Panc1 (cell line): ENCODE measurements around the gene PLEKHA7.

Experiments
- CTCF ChIP-seq: fragments of 450-650 bp; IDR thresholded peaks from 2 replicates; pipeline ENCODE4 v1.5.1; 2017; ENCODE audit warnings: mild to moderate bottlenecking
- POLR2AphosphoS5 ChIP-seq: IDR thresholded peaks from 2 replicates; pipeline ENCODE4 v1.6.1; 2012; ENCODE audit warnings: mild to moderate bottlenecking, low read depth, low read length, moderate library complexity
- SIN3A ChIP-seq: IDR thresholded peaks from 2 replicates; pipeline ENCODE4 v1.6.1; 2012; ENCODE audit warnings: low read depth, mild to moderate bottlenecking, low read length, moderate library complexity, borderline replicate concordance; ENCODE audit not compliant: insufficient read depth
- TCF7L2 ChIP-seq: IDR thresholded peaks from 2 replicates; pipeline ENCODE4 v1.6.1; 2011; ENCODE audit warnings: mild to moderate bottlenecking, low read depth, low read length, inconsistent platforms
- TF ChIP-seq, protein P1 (sequence below), 2 experiments: IDR thresholded peaks; 2 replicates each; pipeline ENCODE4 v1.6.1; 2011 to 2012; ENCODE audit warnings: low read depth in 2 of 2, control low read depth in 1 of 2, low read length in 1 of 2, mild to moderate bottlenecking in 1 of 2, moderate library complexity in 1 of 2; ENCODE audit not compliant: insufficient read depth in 1 of 2

DNA sequence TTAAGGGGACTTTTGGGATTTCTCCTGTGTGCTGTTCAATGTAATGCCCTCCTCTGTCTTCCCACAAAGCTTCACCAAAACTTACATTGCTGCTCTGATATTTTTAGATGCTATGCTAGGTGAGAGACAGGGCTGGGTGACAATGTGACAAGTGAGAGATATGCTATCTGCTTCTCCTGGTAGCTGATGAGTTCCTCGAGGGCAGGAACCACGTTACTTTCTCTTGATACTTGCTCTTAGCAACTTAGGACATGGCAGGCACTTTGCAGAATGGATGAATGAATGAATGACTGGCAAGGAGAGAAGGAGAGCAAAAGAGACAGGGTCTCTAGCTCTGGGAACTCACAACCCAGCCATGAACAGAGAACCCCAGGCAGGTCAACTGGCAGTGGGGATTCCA lies 160.4 kb downstream of the PLEKHA7 start:
- TF ChIP-seq CTCF (no peak), POLR2AphosphoS5 (no peak), SIN3A (no peak), TCF7L2 (no peak)
- TF ChIP-seq, protein P1, sequence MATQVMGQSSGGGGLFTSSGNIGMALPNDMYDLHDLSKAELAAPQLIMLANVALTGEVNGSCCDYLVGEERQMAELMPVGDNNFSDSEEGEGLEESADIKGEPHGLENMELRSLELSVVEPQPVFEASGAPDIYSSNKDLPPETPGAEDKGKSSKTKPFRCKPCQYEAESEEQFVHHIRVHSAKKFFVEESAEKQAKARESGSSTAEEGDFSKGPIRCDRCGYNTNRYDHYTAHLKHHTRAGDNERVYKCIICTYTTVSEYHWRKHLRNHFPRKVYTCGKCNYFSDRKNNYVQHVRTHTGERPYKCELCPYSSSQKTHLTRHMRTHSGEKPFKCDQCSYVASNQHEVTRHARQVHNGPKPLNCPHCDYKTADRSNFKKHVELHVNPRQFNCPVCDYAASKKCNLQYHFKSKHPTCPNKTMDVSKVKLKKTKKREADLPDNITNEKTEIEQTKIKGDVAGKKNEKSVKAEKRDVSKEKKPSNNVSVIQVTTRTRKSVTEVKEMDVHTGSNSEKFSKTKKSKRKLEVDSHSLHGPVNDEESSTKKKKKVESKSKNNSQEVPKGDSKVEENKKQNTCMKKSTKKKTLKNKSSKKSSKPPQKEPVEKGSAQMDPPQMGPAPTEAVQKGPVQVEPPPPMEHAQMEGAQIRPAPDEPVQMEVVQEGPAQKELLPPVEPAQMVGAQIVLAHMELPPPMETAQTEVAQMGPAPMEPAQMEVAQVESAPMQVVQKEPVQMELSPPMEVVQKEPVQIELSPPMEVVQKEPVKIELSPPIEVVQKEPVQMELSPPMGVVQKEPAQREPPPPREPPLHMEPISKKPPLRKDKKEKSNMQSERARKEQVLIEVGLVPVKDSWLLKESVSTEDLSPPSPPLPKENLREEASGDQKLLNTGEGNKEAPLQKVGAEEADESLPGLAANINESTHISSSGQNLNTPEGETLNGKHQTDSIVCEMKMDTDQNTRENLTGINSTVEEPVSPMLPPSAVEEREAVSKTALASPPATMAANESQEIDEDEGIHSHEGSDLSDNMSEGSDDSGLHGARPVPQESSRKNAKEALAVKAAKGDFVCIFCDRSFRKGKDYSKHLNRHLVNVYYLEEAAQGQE (IDR thresholded peaks at IDR 0.05; ENCODE audit: insufficient read depth in 1 of 2, low read depth in 2 of 2, low read length in 1 of 2) = no peak
